Measurements from ENCODE around the gene CLASP2.

CLASP2 gene

DNA sequence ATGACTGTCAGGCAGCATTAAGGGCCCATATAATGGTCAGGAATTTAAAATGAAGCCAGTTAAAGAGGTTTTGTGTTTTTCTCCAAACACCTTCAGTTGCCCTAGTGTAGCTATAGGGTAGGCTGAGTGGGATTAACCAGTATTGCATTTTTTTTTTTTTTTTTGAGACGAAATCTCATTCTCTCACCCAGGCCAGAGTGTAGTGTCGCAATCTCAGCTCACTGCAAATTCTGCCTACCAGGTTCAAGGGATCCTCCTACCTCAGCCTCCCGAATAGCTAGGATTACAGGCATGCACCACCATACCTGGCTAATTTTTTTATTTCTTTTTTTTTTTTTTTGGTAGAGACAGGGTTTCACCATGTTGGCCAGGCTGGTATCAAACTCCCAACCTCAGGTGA is 7.0 kb downstream of the CLASP2 start:
- Histone ChIP-seq H3K4me1 (no peaks in the 10 kb centered on the region), H3K4me3 (ENCODE audit: low read depth, low read length) (no peak overlapping the region), H3K9me3 (no peaks in the 10 kb centered on the region), H3K36me3 (no peaks in the 10 kb centered on the region), H3K27me3 (no peaks in the 10 kb centered on the region)
- TF ChIP-seq, protein P1, sequence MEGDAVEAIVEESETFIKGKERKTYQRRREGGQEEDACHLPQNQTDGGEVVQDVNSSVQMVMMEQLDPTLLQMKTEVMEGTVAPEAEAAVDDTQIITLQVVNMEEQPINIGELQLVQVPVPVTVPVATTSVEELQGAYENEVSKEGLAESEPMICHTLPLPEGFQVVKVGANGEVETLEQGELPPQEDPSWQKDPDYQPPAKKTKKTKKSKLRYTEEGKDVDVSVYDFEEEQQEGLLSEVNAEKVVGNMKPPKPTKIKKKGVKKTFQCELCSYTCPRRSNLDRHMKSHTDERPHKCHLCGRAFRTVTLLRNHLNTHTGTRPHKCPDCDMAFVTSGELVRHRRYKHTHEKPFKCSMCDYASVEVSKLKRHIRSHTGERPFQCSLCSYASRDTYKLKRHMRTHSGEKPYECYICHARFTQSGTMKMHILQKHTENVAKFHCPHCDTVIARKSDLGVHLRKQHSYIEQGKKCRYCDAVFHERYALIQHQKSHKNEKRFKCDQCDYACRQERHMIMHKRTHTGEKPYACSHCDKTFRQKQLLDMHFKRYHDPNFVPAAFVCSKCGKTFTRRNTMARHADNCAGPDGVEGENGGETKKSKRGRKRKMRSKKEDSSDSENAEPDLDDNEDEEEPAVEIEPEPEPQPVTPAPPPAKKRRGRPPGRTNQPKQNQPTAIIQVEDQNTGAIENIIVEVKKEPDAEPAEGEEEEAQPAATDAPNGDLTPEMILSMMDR (IDR thresholded peaks at IDR 0.05; ENCODE audit: low read depth, low read length) = no peak
- no peak for DNase-seq

DNA sequence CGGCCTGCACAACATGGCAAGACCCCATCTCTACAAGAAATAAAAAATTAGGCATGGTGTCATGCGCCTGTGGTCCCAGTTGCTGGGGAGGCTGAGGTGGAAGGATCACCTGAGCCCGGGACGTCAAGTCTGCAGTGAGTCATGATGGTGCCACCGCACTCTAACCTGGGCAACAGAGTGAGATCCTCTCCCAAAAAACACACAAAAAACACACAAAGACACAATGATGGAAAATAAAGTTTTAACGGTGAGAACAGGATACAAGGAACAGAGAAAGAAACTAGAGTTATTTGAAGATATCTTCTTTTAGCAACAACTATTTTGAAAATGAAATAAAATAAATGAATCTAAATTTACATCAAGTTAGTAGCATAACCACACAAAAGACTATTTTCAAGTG is 12.0 kb downstream of the CLASP2 start:
- TF ChIP-seq, protein P1 (IDR thresholded peaks at IDR 0.05; ENCODE audit: low read depth, low read length) = no peak
- no peak for DNase-seq
- Histone ChIP-seq H3K27me3 (no peaks in the 10 kb centered on the region), H3K36me3 (no peaks in the 10 kb centered on the region), H3K9me3 (no peaks in the 10 kb centered on the region), H3K4me3 (ENCODE audit: low read depth, low read length) (no peak overlapping the region), H3K4me1 (no peaks in the 10 kb centered on the region)

DNA sequence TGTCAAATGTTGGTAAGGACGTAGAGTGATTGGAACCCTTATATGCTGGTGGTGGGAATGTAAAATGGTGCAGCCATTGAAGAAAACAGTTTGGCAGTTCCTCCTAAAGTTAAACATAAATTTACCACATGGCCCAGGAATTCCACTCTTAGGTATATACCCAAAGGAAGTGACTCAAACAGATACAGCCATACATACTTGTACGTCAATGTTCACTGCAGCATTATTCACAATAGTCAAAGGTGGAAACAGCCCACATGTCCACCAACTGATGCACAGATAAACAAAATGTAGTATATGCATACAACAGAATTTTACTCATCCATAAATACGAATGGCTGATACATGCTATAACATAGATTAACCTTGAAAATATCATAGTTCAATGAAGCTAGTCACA is 13.2 kb downstream of the CLASP2 start:
- Histone ChIP-seq H3K9me3 (no peaks in the 10 kb centered on the region), H3K27me3 (no peaks in the 10 kb centered on the region), H3K4me3 (ENCODE audit: low read depth, low read length) (no peak overlapping the region), H3K4me1 (no peaks in the 10 kb centered on the region), H3K36me3 (no peaks in the 10 kb centered on the region)
- TF ChIP-seq, protein P1 (IDR thresholded peaks at IDR 0.05; ENCODE audit: low read depth, low read length) = no peak
- DNase-seq = no peak

DNA sequence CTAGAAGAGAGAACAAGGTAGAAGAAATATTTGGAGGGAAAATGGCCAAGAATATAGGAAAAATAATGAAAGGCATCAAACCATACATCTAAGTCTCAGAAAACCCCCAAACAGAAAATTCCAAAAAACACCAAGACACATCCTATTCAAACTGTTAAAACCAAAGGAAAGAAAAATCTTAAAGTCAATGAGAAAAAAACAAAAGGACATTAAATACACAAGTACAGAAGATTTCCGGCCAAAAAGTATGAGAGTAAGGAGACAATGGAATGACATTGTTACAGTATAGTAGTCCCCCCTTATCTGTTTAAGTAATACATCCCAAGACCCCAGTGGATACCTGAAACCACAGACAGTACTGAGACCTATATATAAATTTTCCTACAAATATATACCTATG is 18.8 kb downstream of the CLASP2 start:
- Histone ChIP-seq H3K36me3 (no peaks in the 10 kb centered on the region), H3K9me3 (no peaks in the 10 kb centered on the region), H3K4me3 (ENCODE audit: low read depth, low read length) (no peak overlapping the region), H3K4me1 (no peaks in the 10 kb centered on the region), H3K27me3 (no peaks in the 10 kb centered on the region)
- DNase-seq = no peak
- TF ChIP-seq, protein P1 (IDR thresholded peaks at IDR 0.05; ENCODE audit: low read depth, low read length) = no peak

DNA sequence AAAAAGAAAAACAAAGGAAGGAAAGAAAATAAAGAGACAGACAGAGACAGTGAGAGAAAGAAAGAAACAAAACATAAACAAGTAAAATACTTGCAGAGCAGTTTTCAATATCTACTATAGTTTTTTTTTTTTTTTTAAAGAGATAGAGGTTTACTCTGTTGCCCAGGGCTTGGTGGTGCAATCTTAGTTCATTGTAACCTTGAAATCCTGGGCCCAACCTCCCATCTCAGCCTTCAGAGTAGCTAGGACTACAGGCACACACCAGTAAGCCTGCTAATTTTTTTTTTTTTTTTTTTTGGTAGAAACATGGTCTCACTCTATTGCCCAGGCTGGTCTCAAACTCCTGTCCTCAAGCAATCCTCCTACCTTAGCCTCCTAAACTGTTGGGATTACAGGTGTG is 23.1 kb downstream of the CLASP2 start:
- H3K36me3 ChIP-seq = no peaks in the 10 kb centered on the region

DNA sequence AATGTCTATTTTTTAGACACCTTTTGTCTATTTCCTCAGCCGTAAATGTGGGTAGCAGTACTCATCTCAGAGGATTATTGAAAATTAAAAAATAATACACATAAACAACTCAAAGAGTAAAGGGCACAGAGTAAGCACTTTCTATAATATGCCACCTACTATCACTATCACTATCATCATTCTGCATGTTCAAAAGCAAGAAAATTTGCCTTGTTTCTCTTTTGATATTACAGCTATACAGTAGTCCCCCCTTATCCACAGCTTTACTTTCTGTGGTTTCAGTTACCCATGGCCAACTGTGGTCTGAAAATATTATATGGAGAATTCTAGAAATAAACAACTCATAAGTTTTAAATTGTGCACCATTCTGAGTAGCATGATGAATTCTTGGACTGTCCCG is 27.7 kb downstream of the CLASP2 start:
- DNase-seq = no peak

More for the DNA sequence above, 23.1 kb downstream of the CLASP2 start:
- DNase-seq = no peak
- no peaks in the 10 kb centered on the region for H3K4me1 ChIP-seq
- H3K4me3 ChIP-seq (ENCODE audit: low read depth, low read length) = no peak overlapping the region
- no peaks in the 10 kb centered on the region for H3K9me3 ChIP-seq
- H3K27me3 ChIP-seq = no peaks in the 10 kb centered on the region
- TF ChIP-seq, protein P1 (IDR thresholded peaks at IDR 0.05; ENCODE audit: low read depth, low read length) = no peak

More for the DNA sequence above, 27.7 kb downstream of the CLASP2 start:
- Histone ChIP-seq H3K4me1 (no peaks in the 10 kb centered on the region), H3K27me3 (no peaks in the 10 kb centered on the region), H3K36me3 (no peaks in the 10 kb centered on the region), H3K9me3 (no peaks in the 10 kb centered on the region), H3K4me3 (ENCODE audit: low read depth, low read length) (no peak overlapping the region)
- TF ChIP-seq, protein P1 (IDR thresholded peaks at IDR 0.05; ENCODE audit: low read depth, low read length) = no peak

Data from BE2C (cell line).